ENCODE measurements around the gene PROX1.

The PROX1 gene

DNA sequence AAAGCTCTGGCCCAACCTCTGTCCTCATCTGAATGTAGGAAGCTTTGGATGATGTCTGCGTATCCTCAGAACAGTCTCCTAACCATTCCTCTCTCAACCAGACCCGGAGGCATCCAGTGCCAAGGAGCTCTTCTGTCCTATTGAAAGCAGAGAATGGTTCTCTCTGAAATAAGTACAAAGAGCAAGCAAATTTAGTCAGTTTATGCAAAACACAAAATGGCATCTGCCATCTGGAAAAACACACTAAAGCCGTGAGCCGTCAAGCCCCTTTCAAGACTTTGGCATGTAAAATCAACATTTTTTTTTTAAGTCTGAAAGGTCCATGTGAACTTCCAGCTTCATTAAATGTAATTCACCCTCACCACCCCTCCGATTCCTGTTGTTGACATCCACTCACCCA, 21.7 kb upstream of the PROX1 start:
- no peaks in the 10 kb centered on the region for H3K27me3 ChIP-seq (ENCODE audit: control insufficient read depth, insufficient read depth, low read length)
- no peak overlapping the region for H3K9ac ChIP-seq (ENCODE audit: low read depth, low read length)
- H3K4me1 ChIP-seq (ENCODE audit: control insufficient read depth, insufficient read depth, low read length), result no peaks in the 10 kb centered on the region
- H3K9me3 ChIP-seq (ENCODE audit: control insufficient read depth, insufficient read depth, low read length), result no peaks in the 10 kb centered on the region
- no peak overlapping the region for H3K4me3 ChIP-seq (ENCODE audit: low read depth, low read length)
- no peaks in the 10 kb centered on the region for H3K36me3 ChIP-seq (ENCODE audit: control insufficient read depth, insufficient read depth, low read length)

DNA sequence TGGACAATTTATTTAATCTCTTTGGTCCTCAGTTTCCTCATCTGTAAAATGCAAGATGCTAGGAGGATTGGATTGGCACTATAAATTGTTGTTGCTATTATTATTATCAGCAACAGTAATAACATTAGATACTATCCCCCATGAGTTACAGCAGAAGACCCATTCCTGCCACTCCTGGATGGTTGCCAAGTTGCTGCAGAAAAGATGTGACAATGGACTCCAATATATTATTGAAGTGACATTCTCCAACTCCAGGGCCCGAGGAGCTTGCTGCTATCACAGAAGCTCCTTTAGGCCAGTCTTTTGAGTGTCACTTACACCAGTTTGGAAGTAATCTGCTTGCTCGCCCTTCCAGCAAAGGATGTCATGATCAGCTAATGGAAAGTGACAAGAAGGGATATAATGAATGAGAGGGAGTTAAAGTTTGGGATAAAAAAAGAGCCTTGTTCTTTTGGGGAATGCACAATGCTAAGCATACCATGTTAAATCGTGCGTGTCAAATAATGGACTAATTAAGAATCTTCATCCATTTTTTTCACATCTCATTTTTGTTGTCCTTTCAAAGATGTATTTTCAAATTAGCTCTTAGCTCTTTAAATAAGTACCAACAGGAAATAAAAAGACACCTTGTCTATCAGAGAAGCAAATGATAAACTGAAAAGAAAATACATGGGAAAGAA, 19.5 kb upstream of the PROX1 start:
- Histone ChIP-seq H3K4me1 (ENCODE audit: control insufficient read depth, insufficient read depth, low read length) (no peaks in the 10 kb centered on the region), H3K36me3 (ENCODE audit: control insufficient read depth, insufficient read depth, low read length) (no peaks in the 10 kb centered on the region), H3K9me3 (ENCODE audit: control insufficient read depth, insufficient read depth, low read length) (no peaks in the 10 kb centered on the region), H3K27me3 (ENCODE audit: control insufficient read depth, insufficient read depth, low read length) (no peaks in the 10 kb centered on the region), H3K4me3 (ENCODE audit: low read depth, low read length) (no peak overlapping the region), H3K9ac (ENCODE audit: low read depth, low read length) (no peak overlapping the region)

DNA sequence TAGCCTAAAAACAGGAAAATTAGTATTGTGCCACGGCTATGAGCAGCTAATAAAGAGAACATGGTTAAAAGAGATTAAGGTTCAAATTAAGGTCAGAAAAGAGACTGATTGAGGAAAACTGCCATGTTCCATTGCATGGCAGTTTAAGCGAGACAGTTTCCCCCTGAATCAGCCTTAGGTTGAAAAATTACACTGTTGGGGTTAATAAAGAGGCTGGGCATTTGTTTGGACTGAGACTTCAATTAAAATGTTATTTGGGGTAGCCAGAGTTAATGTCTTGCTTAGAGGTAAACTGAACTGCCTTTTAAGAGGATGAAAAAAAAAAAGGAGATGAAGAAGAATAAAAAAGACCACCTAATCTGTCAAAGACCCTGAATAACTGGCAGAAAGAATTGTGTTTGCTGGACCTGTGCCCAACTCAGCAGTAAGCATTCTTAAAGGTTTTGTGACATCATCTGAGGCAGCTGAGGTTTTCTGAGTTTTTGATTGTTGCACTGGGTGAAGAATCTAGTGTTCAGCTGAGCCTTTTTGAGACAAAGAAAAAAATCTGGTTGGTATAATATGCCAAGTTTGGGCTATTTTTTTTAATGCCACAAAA, 17.7 kb upstream of the PROX1 start:
- Histone ChIP-seq H3K4me3 (ENCODE audit: low read depth, low read length) (no peak overlapping the region), H3K27me3 (ENCODE audit: control insufficient read depth, insufficient read depth, low read length) (no peaks in the 10 kb centered on the region), H3K36me3 (ENCODE audit: control insufficient read depth, insufficient read depth, low read length) (no peaks in the 10 kb centered on the region), H3K4me1 (ENCODE audit: control insufficient read depth, insufficient read depth, low read length) (no peaks in the 10 kb centered on the region), H3K9me3 (ENCODE audit: control insufficient read depth, insufficient read depth, low read length) (no peaks in the 10 kb centered on the region), H3K9ac (ENCODE audit: low read depth, low read length) (no peak overlapping the region)

DNA sequence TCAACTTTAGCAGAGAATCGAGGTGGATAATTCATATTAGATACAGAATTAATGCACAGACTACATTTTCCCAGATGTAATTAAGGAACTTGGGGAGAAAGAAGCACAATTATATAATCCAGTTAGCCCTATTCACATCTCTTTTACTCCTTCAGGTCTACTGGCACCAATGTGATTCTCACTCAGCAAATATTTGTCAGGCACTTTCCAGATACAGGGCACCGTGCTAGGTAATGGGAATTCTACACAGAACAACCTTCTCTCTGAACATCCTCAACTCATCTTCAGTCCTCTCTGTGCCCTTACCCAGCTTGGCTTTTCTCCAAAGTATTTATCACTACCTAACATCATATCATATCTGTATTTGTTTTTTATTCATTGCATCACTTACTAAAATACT, 15.6 kb upstream of the PROX1 start:
- H3K27me3 ChIP-seq (ENCODE audit: control insufficient read depth, insufficient read depth, low read length), result peaks cover 16% of the 10 kb centered on the region
- no peaks in the 10 kb centered on the region for H3K36me3 ChIP-seq (ENCODE audit: control insufficient read depth, insufficient read depth, low read length)
- no peak overlapping the region for H3K9ac ChIP-seq (ENCODE audit: low read depth, low read length)
- H3K4me3 ChIP-seq (ENCODE audit: low read depth, low read length), result no peak overlapping the region
- H3K9me3 ChIP-seq (ENCODE audit: control insufficient read depth, insufficient read depth, low read length), result no peaks in the 10 kb centered on the region
- H3K4me1 ChIP-seq (ENCODE audit: control insufficient read depth, insufficient read depth, low read length), result no peaks in the 10 kb centered on the region

DNA sequence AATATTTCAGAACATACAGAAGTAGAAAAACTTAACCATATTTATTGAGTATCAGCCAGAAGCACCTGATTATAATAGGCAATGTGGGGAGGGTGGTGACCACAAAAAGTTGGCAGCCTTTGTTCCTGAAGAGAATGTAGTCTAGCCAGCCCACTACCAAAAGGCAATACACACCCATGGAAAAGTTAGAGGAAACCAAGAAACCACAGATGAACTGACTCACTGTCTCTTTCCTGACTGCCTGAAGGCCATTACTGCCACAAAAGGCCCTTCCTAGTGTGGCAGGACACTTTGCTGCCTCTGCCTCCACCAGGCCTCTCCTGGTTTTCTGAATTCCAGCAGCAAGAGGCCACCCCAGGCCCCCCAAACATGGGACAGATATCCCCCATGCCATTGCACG, 14.6 kb upstream of the PROX1 start:
- H3K9me3 ChIP-seq (ENCODE audit: control insufficient read depth, insufficient read depth, low read length), result no peaks in the 10 kb centered on the region
- no peak overlapping the region for H3K9ac ChIP-seq (ENCODE audit: low read depth, low read length)
- H3K4me3 ChIP-seq (ENCODE audit: low read depth, low read length), result no peak overlapping the region
- no peaks in the 10 kb centered on the region for H3K4me1 ChIP-seq (ENCODE audit: control insufficient read depth, insufficient read depth, low read length)
- peaks cover 26% of the 10 kb centered on the region for H3K27me3 ChIP-seq (ENCODE audit: control insufficient read depth, insufficient read depth, low read length)
- H3K36me3 ChIP-seq (ENCODE audit: control insufficient read depth, insufficient read depth, low read length), result no peaks in the 10 kb centered on the region

- H3K9me3 ChIP-seq (ENCODE audit: control insufficient read depth, insufficient read depth, low read length), result no peaks in the 10 kb centered on the region
- peaks cover 57% of the 10 kb centered on the region for H3K27me3 ChIP-seq (ENCODE audit: control insufficient read depth, insufficient read depth, low read length)
- H3K36me3 ChIP-seq (ENCODE audit: control insufficient read depth, insufficient read depth, low read length), result no peaks in the 10 kb centered on the region
- H3K4me3 ChIP-seq (ENCODE audit: low read depth, low read length), result no peak overlapping the region
- H3K9ac ChIP-seq (ENCODE audit: low read depth, low read length), result no peak overlapping the region
- H3K4me1 ChIP-seq (ENCODE audit: control insufficient read depth, insufficient read depth, low read length), result peaks cover 7% of the 10 kb centered on the region
Measured at GRCh38 chr1:213976665-213977485, 10.9 kb upstream of the PROX1 start.

DNA sequence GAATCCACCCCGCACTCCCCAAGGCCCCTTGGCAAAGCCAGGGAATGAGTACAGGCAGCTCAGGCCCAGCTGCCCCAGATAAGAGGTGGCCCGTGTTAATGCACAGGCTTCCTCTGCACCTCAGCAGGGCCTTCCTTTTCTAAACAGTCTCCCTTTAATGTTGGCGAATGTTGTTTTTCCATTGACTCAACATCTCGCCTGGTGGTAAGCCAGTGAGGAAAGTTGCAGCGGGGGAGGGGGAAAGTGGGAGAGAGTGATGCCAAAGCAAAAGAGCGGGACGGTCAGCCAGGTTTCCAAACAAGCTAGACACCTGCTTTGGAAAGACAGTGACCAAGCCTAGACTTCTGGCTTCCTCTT, 10.3 kb upstream of the PROX1 start:
- peaks cover 11% of the 10 kb centered on the region for H3K4me1 ChIP-seq (ENCODE audit: control insufficient read depth, insufficient read depth, low read length)
- H3K36me3 ChIP-seq (ENCODE audit: control insufficient read depth, insufficient read depth, low read length), result no peaks in the 10 kb centered on the region
- H3K9me3 ChIP-seq (ENCODE audit: control insufficient read depth, insufficient read depth, low read length), result no peaks in the 10 kb centered on the region
- no peak overlapping the region for H3K4me3 ChIP-seq (ENCODE audit: low read depth, low read length)
- no peak overlapping the region for H3K9ac ChIP-seq (ENCODE audit: low read depth, low read length)
- H3K27me3 ChIP-seq (ENCODE audit: control insufficient read depth, insufficient read depth, low read length), result peaks cover 63% of the 10 kb centered on the region

DNA sequence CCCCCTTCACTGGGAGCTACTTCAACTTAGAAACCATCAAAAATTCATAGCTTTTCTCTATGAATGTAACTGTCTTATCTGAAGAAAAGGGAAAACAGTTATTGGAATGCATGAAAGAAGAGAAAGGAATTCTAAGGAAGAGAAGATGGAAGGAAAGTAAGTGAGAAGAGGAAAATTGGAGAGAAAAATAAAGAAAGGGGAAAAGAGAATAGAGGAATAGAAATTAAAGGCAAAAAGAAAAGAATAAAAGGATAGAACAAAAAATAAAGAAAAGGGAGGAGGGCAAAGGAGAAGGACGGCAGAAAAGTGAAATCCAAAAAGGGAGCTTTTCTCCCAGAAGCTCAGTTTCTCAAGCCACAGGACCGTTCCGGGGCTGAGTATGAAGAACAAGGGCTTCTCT, 9.9 kb upstream of the PROX1 start:
- Histone ChIP-seq H3K4me3 (ENCODE audit: low read depth, low read length) (no peak overlapping the region), H3K36me3 (ENCODE audit: control insufficient read depth, insufficient read depth, low read length) (no peaks in the 10 kb centered on the region), H3K27me3 (ENCODE audit: control insufficient read depth, insufficient read depth, low read length) (peaks cover 63% of the 10 kb centered on the region), H3K9ac (ENCODE audit: low read depth, low read length) (no peak overlapping the region), H3K9me3 (ENCODE audit: control insufficient read depth, insufficient read depth, low read length) (no peaks in the 10 kb centered on the region), H3K4me1 (ENCODE audit: control insufficient read depth, insufficient read depth, low read length) (peaks cover 11% of the 10 kb centered on the region)

GRCh38 chr1:213979751-213980586, 7.8 kb upstream of the PROX1 start:
- Histone ChIP-seq H3K9me3 (ENCODE audit: control insufficient read depth, insufficient read depth, low read length) (no peaks in the 10 kb centered on the region), H3K9ac (ENCODE audit: low read depth, low read length) (no peak overlapping the region), H3K4me3 (ENCODE audit: low read depth, low read length) (peak overlapping the region; percentile 70), H3K4me1 (ENCODE audit: control insufficient read depth, insufficient read depth, low read length) (peaks cover 14% of the 10 kb centered on the region), H3K27me3 (ENCODE audit: control insufficient read depth, insufficient read depth, low read length) (peaks cover 84% of the 10 kb centered on the region), H3K36me3 (ENCODE audit: control insufficient read depth, insufficient read depth, low read length) (no peaks in the 10 kb centered on the region)

- Histone ChIP-seq H3K9ac (ENCODE audit: low read depth, low read length) (no peak overlapping the region), H3K4me1 (ENCODE audit: control insufficient read depth, insufficient read depth, low read length) (peaks cover 14% of the 10 kb centered on the region), H3K27me3 (ENCODE audit: control insufficient read depth, insufficient read depth, low read length) (peaks cover 88% of the 10 kb centered on the region), H3K4me3 (ENCODE audit: low read depth, low read length) (peak overlapping the region; percentile 70), H3K36me3 (ENCODE audit: control insufficient read depth, insufficient read depth, low read length) (no peaks in the 10 kb centered on the region), H3K9me3 (ENCODE audit: control insufficient read depth, insufficient read depth, low read length) (no peaks in the 10 kb centered on the region)
Measured at GRCh38 chr1:213980906-213981305, 6.9 kb upstream of the PROX1 start.

GRCh38 chr1:213982289-213982671, 5.5 kb upstream of the PROX1 start:
- no peaks in the 10 kb centered on the region for H3K36me3 ChIP-seq (ENCODE audit: control insufficient read depth, insufficient read depth, low read length)
- no peak overlapping the region for H3K9ac ChIP-seq (ENCODE audit: low read depth, low read length)
- H3K9me3 ChIP-seq (ENCODE audit: control insufficient read depth, insufficient read depth, low read length), result no peaks in the 10 kb centered on the region
- H3K27me3 ChIP-seq (ENCODE audit: control insufficient read depth, insufficient read depth, low read length), result peaks cover 89% of the 10 kb centered on the region
- H3K4me3 ChIP-seq (ENCODE audit: low read depth, low read length), result peak overlapping the region; percentile 79
- peaks cover 20% of the 10 kb centered on the region for H3K4me1 ChIP-seq (ENCODE audit: control insufficient read depth, insufficient read depth, low read length)

All from iPS-15b (cell line).